Measurements from ENCODE around the gene TPPP2.

- TF ChIP-seq CTCF (conservative IDR thresholded peaks at IDR 0.05 in 1 of 2, IDR thresholded peaks at IDR 0.05 in 1 of 2; ENCODE audit: low read depth in 1 of 2, low read length in 2 of 2) (no peak), EZH2 (IDR thresholded peaks at IDR 0.05; ENCODE audit: low read length, missing control alignments) (no peak)
These were observed 32.5 kb upstream of the TPPP2 start for GRCh38 chr14:20997564-20997963.

Data from fibroblast of lung (primary cell).